Right hindlimb (tissue), 1 donor: ENCODE data around the gene MSI1.

Experiments used
- DNase-seq: peaks from one replicate; pipeline ENCODE4 v3.0.0-alpha.2; 2018

The MSI1 gene

GRCh38 chr12:120317224-120318105, 51.5 kb downstream of the MSI1 start:
- peak; percentile 99 for DNase-seq

GRCh38 chr12:120316798-120317223, 52.2 kb downstream of the MSI1 start:
- no peak for DNase-seq

DNA sequence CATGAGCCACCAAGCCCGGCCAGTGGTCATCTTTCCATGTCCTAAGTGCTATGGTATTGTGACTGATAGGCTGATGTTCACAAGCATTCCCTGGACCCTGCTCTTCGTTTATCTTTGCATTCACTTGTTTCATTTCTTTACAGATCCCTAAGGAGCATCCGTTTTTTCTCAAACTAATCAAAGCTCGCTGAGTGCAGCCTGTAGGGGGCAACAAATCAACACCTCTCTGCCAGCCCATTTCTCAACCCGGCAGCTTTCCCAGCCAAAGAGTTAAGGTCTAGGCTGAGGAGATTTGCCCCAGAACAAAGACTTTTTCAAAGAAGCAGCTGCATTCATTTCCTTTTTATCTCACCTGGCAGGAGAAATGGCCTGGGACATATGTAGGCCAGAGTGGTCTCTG, 54.7 kb downstream of the MSI1 start:
- no peak for DNase-seq

- DNase-seq, result peak; percentile 92
Measured at GRCh38 chr12:120301962-120302815, 66.8 kb downstream of the MSI1 start, which contains the start of gene SIRT4. SIRT4 (plus strand) TSS chr12:120302321; CDS start chr12:120303562, 1,241 bp downstream.

DNA sequence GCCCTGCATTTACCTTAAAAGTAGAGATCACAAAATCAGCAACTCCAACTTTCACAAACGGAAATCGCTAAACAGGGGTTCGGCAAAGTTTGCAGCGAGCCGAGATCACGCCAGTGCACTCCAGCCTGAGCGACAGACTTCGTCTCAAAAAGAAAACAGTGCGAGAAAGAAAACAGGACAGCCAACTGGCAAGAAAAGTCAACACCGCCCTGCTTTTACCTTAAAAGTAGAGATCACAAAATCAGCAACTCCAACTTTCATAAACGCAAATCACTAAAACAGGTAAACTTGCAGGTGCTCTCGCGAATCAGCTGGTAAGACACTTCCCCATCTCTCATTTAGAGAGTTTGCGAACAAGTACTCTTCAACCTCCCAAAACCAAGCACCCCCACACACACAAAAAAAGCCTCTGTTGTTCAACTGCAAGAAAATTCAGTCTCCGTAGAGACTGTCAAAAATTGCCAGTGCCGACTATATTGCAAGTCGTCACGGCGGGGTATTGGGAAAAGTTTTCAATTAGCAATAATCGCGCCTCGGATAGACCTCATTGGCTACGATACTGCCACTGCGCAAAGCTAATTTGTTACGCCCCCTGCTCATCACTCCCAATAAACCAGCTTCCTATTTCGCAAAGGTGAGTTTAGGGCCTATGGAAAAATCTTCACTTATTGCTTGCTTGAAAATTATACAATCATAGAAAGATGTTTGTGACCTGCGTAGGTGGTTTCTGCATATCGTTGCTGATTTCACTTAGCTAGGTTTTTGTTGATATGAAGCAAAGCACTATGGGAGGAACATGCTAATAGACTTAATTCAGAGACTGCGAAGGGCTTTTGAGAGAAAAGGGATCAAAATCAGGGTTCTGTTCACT, 76.1 kb downstream of the MSI1 start, which contains the start of gene RNU4-1:
TSS of gene RNU4-1 (minus strand) at position 577 of the 871 bp plus-strand sequence.
- peak; percentile 88 for DNase-seq

DNA sequence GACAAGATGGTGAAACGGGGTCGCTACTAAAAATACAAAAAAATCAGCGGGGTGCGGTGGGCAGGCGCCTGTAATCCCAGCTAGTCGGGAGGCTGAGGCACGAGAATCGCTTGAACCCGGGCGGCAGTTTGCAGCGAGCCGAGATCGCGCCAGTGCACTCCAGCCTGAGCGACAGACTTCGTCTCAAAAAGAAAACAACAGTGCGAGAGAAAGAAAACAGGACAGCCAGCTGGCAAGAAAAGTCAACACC, 76.6 kb downstream of the MSI1 start:
- no peak for DNase-seq
